Caco-2 (cell line): ENCODE measurements around the gene OR6C68. TPM values are rescaled to one million over a fixed set of nuclear protein-coding genes. Genes with fewer than 3 reads are reported as not detected.

Experiments
- BruUV-seq: library from RNA; stranded (reverse); fragments of 400-500 nt; replicated peaks from 2 replicates; lab custom pipeline; 2021; lab: Mats Ljungman, UMichigan
- CTCF ChIA-PET: fragments of 300-600 bp; sonication (Branson Sonifier 250); formaldehyde crosslinking; loops from one replicate; lab custom pipeline; 2022; ENCODE audit warnings: antibody characterized with exemption; lab: Charles Lee
- POLR2A ChIA-PET: fragments of 300-600 bp; sonication (Branson Sonifier 250); formaldehyde crosslinking; loops from one replicate; lab custom pipeline; 2022; ENCODE audit warnings: antibody characterized with exemption; lab: Charles Lee
- DNase-seq, 2 experiments: peaks; one replicate each; pipeline versions ENCODE4 v3.0.0 to v3.0.0-alpha.2; 2020 to 2022
- H3K27me3 ChIP-seq: replicated peaks from 2 replicates; pipeline ENCODE4 v1.6.0; 2011; ENCODE audit warnings: low read length; ENCODE audit not compliant: control insufficient read depth, insufficient read depth
- H3K36me3 ChIP-seq: 2 replicates; pipeline ENCODE4 v1.5.1; 2011; ENCODE audit warnings: low read length; ENCODE audit not compliant: control insufficient read depth, insufficient read depth
- H3K4me1 ChIP-seq: fragments of 250-450 bp; sonication (Bioruptor Pico); 2 replicates; pipeline ENCODE4 v1.5.1; 2020; ENCODE audit warnings: mild to moderate bottlenecking
- H3K4me3 ChIP-seq: 2 replicates; pipeline ENCODE4 v1.5.1; 2011; ENCODE audit warnings: low read depth, mild to moderate bottlenecking, control low read depth, low read length
- H3K9me3 ChIP-seq: fragments of 250-450 bp; sonication (Bioruptor Pico); 2 replicates; pipeline ENCODE4 v1.5.1; 2020; ENCODE audit warnings: mild to moderate bottlenecking, moderate library complexity
- H3K27ac Mint-ChIP-seq: one replicate; pipeline ENCODE4 v1.8.0; 2022; ENCODE audit warnings: mixed read lengths; ENCODE audit not compliant: unreplicated experiment
- H3K27me3 Mint-ChIP-seq: one replicate; pipeline ENCODE4 v1.8.0; 2022; ENCODE audit warnings: mixed read lengths; ENCODE audit not compliant: insufficient read depth, unreplicated experiment
- H3K36me3 Mint-ChIP-seq: one replicate; pipeline ENCODE4 v1.8.0; 2022; ENCODE audit warnings: mild to moderate bottlenecking, mixed read lengths; ENCODE audit not compliant: insufficient read depth, unreplicated experiment
- H3K4me1 Mint-ChIP-seq: one replicate; pipeline ENCODE4 v1.8.0; 2022; ENCODE audit warnings: low read depth, mixed read lengths; ENCODE audit not compliant: unreplicated experiment
- H3K4me3 Mint-ChIP-seq: one replicate; pipeline ENCODE4 v1.8.0; 2022; ENCODE audit warnings: mild to moderate bottlenecking, moderate library complexity, mixed read lengths; ENCODE audit not compliant: unreplicated experiment
- H3K9me3 Mint-ChIP-seq: one replicate; pipeline ENCODE4 v1.8.0; 2022; ENCODE audit warnings: mixed read lengths; ENCODE audit not compliant: unreplicated experiment
- intact Hi-C: fragments of 100-400 bp; cut with micrococcal nuclease; formaldehyde crosslinking; loops from one replicate; pipeline ENCODE4 v1.10.0; 2022; ENCODE audit not compliant: unreplicated experiment
- total RNA-seq: library from RNA; stranded (reverse); gene quantifications from 2 replicates; pipeline ENCODE4 v1.2.3, GENCODE V29; 2022
- TF ChIP-seq, protein P1 (sequence below), 2 experiments: fragments of 200-600 bp in 1 of 2; IDR thresholded peaks; 1 replicate in 1 of 2; 2 replicates in 1 of 2; pipeline versions ENCODE4 v1.5.1 to v1.8.0; 2011 to 2022; ENCODE audit warnings: antibody characterized with exemption in 1 of 2, control low read depth in 1 of 2, inconsistent platforms in 1 of 2, low read depth in 1 of 2, low read length in 1 of 2, mild to moderate bottlenecking in 1 of 2, moderate library complexity in 1 of 2; ENCODE audit not compliant: insufficient read depth in 1 of 2, severe bottlenecking in 1 of 2, unreplicated experiment in 1 of 2

OR6C68 gene
- total RNA-seq, 1 experiment from 2014 or later = not detected

- no TSS peak for BruUV-seq
- ChIA-PET CTCF (no interaction called here), POLR2A (no interaction called here)
- Histone ChIP-seq H3K27me3 (no peaks in the 10 kb centered on the region), H3K36me3 (no peaks in the 10 kb centered on the region), H3K4me3 (no peak overlapping the region), H3K4me1 (peaks cover 44% of the 10 kb centered on the region), H3K9me3 (no peaks in the 10 kb centered on the region)
- H3K27ac Mint-ChIP-seq = peak overlapping the region; percentile 24
- no peaks in the 10 kb centered on the region for H3K27me3 Mint-ChIP-seq
- H3K4me1 Mint-ChIP-seq = peaks cover 26% of the 10 kb centered on the region
- peaks cover 12% of the 10 kb centered on the region for H3K36me3 Mint-ChIP-seq
- TF ChIP-seq, protein P1, sequence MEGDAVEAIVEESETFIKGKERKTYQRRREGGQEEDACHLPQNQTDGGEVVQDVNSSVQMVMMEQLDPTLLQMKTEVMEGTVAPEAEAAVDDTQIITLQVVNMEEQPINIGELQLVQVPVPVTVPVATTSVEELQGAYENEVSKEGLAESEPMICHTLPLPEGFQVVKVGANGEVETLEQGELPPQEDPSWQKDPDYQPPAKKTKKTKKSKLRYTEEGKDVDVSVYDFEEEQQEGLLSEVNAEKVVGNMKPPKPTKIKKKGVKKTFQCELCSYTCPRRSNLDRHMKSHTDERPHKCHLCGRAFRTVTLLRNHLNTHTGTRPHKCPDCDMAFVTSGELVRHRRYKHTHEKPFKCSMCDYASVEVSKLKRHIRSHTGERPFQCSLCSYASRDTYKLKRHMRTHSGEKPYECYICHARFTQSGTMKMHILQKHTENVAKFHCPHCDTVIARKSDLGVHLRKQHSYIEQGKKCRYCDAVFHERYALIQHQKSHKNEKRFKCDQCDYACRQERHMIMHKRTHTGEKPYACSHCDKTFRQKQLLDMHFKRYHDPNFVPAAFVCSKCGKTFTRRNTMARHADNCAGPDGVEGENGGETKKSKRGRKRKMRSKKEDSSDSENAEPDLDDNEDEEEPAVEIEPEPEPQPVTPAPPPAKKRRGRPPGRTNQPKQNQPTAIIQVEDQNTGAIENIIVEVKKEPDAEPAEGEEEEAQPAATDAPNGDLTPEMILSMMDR (IDR thresholded peaks at IDR 0.05; ENCODE audit: insufficient read depth in 1 of 2, low read depth in 1 of 2, low read length in 1 of 2, severe bottlenecking in 1 of 2, unreplicated experiment in 1 of 2) = no peak
- intact Hi-C loops = no loop called here
- no peaks in the 10 kb centered on the region for H3K9me3 Mint-ChIP-seq
- no peak overlapping the region for H3K4me3 Mint-ChIP-seq
- DNase-seq = no peak
These were observed 9.4 kb downstream of the OR6C68 start for GRCh38 chr12:55501601-55502000.

DNA sequence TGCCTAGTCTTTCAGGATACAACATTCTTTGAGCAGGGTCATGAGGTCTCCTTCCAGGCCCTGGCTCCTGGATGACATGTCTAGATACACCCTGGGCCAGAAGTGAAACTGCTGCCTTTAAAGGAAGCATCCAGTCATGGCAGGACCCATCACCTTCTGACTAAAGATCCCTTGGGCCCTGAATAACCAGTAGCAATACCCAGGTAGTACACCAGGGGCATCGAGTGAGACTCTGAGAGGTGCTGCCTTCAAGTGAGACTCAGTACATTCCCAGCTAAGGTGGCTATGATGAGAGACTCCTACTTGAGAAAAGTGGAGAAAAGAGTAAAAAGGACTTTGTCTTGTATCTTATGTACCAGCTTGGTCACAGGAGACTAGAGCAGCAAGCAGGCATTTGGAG, 23.5 kb downstream of the OR6C68 start:
- Mint-ChIP-seq H3K4me3 (no peak overlapping the region), H3K36me3 (no peaks in the 10 kb centered on the region), H3K27ac (no peak overlapping the region), H3K4me1 (no peaks in the 10 kb centered on the region), H3K9me3 (peaks cover 14% of the 10 kb centered on the region), H3K27me3 (no peaks in the 10 kb centered on the region)
- POLR2A ChIA-PET = no interaction called here
- H3K36me3 ChIP-seq = no peaks in the 10 kb centered on the region
- peak in 1 of 2 experiments; percentile 15 for DNase-seq
- BruUV-seq = no TSS peak
- TF ChIP-seq, protein P1 (IDR thresholded peaks at IDR 0.05; ENCODE audit: insufficient read depth in 1 of 2, low read depth in 1 of 2, low read length in 1 of 2, severe bottlenecking in 1 of 2, unreplicated experiment in 1 of 2) = no peak
- intact Hi-C loops = no loop called here
- CTCF ChIA-PET = no interaction called here
- H3K4me3 ChIP-seq = no peak overlapping the region
- H3K27me3 ChIP-seq = no peaks in the 10 kb centered on the region
- no peaks in the 10 kb centered on the region for H3K4me1 ChIP-seq
- no peaks in the 10 kb centered on the region for H3K9me3 ChIP-seq

- peaks cover 14% of the 10 kb centered on the region for H3K9me3 Mint-ChIP-seq
- no peaks in the 10 kb centered on the region for H3K36me3 Mint-ChIP-seq
- H3K9me3 ChIP-seq = no peaks in the 10 kb centered on the region
- no peaks in the 10 kb centered on the region for H3K27me3 Mint-ChIP-seq
- no peaks in the 10 kb centered on the region for H3K4me1 Mint-ChIP-seq
- no peak overlapping the region for H3K4me3 ChIP-seq
- ChIA-PET POLR2A (no interaction called here), CTCF (no interaction called here)
- H3K4me1 ChIP-seq = no peaks in the 10 kb centered on the region
- intact Hi-C loops = no loop called here
- H3K27ac Mint-ChIP-seq = no peak overlapping the region
- no peak overlapping the region for H3K4me3 Mint-ChIP-seq
- no TSS peak for BruUV-seq
- H3K27me3 ChIP-seq = no peaks in the 10 kb centered on the region
- no peaks in the 10 kb centered on the region for H3K36me3 ChIP-seq
- DNase-seq = no peak
- TF ChIP-seq, protein P1 (IDR thresholded peaks at IDR 0.05; ENCODE audit: insufficient read depth in 1 of 2, low read depth in 1 of 2, low read length in 1 of 2, severe bottlenecking in 1 of 2, unreplicated experiment in 1 of 2) = no peak
These were observed 24.2 kb downstream of the OR6C68 start for GRCh38 chr12:55516391-55516790.

Other genes with a start within 250 kb of the OR6C68 start
- gene OR6C74, start 247.8 kb upstream of the OR6C68 start, total RNA-seq = not detected in 2 replicates
- not detected in 2 replicates for gene OR6C6, start 195.8 kb upstream of the OR6C68 start, total RNA-seq
- not detected in 2 replicates for gene OR6C1, start 178.0 kb upstream of the OR6C68 start, total RNA-seq
- not detected in 2 replicates for gene OR6C3, start 161.6 kb upstream of the OR6C68 start, total RNA-seq
- gene OR6C75, start 129.4 kb upstream of the OR6C68 start, total RNA-seq = not detected in 2 replicates
- gene OR6C65, start 91.8 kb upstream of the OR6C68 start, total RNA-seq = not detected in 2 replicates
- gene OR6C76, start 66.1 kb upstream of the OR6C68 start, total RNA-seq = not detected in 2 replicates
- not detected in 2 replicates for gene OR6C2, start 48.3 kb upstream of the OR6C68 start, total RNA-seq
- gene OR6C70, start 22.2 kb upstream of the OR6C68 start, total RNA-seq = not detected in 2 replicates
- not detected in 2 replicates for gene OR6C4, start 57.2 kb downstream of the OR6C68 start, total RNA-seq
- not detected in 2 replicates for gene OR2AP1, start 80.1 kb downstream of the OR6C68 start, total RNA-seq
- gene OR10P1, start 144.5 kb downstream of the OR6C68 start, total RNA-seq = not detected in 2 replicates
- gene ITGA7, start 215.5 kb downstream of the OR6C68 start, total RNA-seq = 46.1 and 47.0 TPM in 2 replicates
- 59.4 and 73.7 TPM in 2 replicates for gene BLOC1S1, start 223.7 kb downstream of the OR6C68 start, total RNA-seq
- 6.0 and 9.7 TPM in 2 replicates for gene RDH5, start 228.0 kb downstream of the OR6C68 start, total RNA-seq
- gene CD63, start 236.6 kb downstream of the OR6C68 start, total RNA-seq = 947 and 983 TPM in 2 replicates